ENCODE data around the gene ERBB2.
A peak's percentile ranks its signal among the peaks of the same experiment; 100 is the strongest.
"Not testable (repeated sequence)": the region's sequence is repeated elsewhere in the genome, so short reads cannot be mapped to it uniquely, and the experiment has no call there.

ERBB2 gene

DNA sequence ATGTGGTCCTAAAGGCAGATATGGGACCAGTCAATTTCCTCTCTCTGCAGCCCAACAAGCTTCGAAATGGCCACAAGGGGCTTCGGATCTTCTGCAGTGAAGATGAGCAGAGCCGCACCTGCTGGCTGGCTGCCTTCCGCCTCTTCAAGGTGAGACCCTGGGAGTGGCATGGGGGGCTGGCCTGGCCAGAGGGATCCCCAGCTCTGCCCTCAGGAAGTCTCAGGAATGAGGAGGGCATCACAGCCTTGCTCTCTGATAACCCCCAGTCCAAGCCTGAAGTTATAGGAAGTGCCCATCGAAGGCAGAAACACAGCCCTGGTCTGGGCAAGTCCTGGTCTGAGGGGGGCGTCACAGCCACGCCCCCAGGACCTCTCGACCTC lies 45.0 kb downstream of the ERBB2 start:
- Mint-ChIP-seq H3K27me3 (peaks cover 14% of the 10 kb centered on the region), H3K9me3 (no peaks in the 10 kb centered on the region), H3K27ac (no peak overlapping the region), H3K36me3 (ENCODE audit: low read depth) (no peaks in the 10 kb centered on the region), H3K4me3 (no peak overlapping the region), H3K4me1 (ENCODE audit: low read depth) (peaks cover 16% of the 10 kb centered on the region)
- no peak for DNase-seq

- DNase-seq = no peak
- no peaks in the 10 kb centered on the region for H3K9me3 Mint-ChIP-seq
- H3K36me3 Mint-ChIP-seq (ENCODE audit: low read depth) = no peaks in the 10 kb centered on the region
- H3K27me3 Mint-ChIP-seq = peaks cover 7% of the 10 kb centered on the region
- no peak overlapping the region for H3K4me3 Mint-ChIP-seq
- peaks cover 9% of the 10 kb centered on the region for H3K4me1 Mint-ChIP-seq (ENCODE audit: low read depth)
- H3K27ac Mint-ChIP-seq = no peak overlapping the region
These were observed 45.7 kb downstream of the ERBB2 start for GRCh38 chr17:39745335-39746144.

- no peaks in the 10 kb centered on the region for H3K36me3 Mint-ChIP-seq (ENCODE audit: low read depth)
- H3K4me1 Mint-ChIP-seq (ENCODE audit: low read depth) = peaks cover 5% of the 10 kb centered on the region
- H3K27me3 Mint-ChIP-seq = peaks cover 3% of the 10 kb centered on the region
- no peaks in the 10 kb centered on the region for H3K9me3 Mint-ChIP-seq
- no peak overlapping the region for H3K4me3 Mint-ChIP-seq
- H3K27ac Mint-ChIP-seq = no peak overlapping the region
- no peak for DNase-seq
These were observed 46.2 kb downstream of the ERBB2 start for GRCh38 chr17:39746145-39746461.

DNA sequence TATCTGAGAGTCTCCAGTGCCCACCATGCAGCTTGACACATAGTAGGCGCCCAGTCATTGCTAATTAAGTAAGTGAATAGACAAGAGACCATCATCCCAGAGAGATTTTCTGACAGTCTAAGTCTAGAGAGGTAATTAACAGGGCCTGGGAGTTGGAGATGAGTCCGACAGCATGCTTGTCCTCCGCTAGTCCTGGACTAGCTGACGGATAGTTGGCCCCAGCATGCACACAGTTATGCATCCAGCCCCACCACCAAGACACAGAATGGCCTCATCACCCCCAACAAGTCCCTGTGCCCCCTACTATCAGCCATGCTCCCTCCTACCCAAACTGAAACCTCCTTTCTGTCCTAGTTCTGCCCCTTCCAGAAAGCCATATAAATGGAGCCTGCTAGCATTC lies 47.9 kb downstream of the ERBB2 start:
- Mint-ChIP-seq H3K9me3 (no peaks in the 10 kb centered on the region), H3K27me3 (no peaks in the 10 kb centered on the region), H3K27ac (no peak overlapping the region), H3K4me1 (ENCODE audit: low read depth) (peaks cover 20% of the 10 kb centered on the region), H3K36me3 (ENCODE audit: low read depth) (no peaks in the 10 kb centered on the region), H3K4me3 (no peak overlapping the region)
- no peak for DNase-seq

GRCh38 chr17:39748444-39749034 lies 48.7 kb downstream of the ERBB2 start:
- not testable (repeated sequence) for H3K36me3 Mint-ChIP-seq (ENCODE audit: low read depth); H3K27ac Mint-ChIP-seq; H3K27me3 Mint-ChIP-seq; DNase-seq; H3K9me3 Mint-ChIP-seq; H3K4me3 Mint-ChIP-seq
- peaks cover 28% of the 10 kb centered on the region for H3K4me1 Mint-ChIP-seq (ENCODE audit: low read depth)

- DNase-seq = no peak
- H3K4me3 Mint-ChIP-seq = no peak overlapping the region
- H3K4me1 Mint-ChIP-seq (ENCODE audit: low read depth) = peaks cover 35% of the 10 kb centered on the region
- no peaks in the 10 kb centered on the region for H3K27me3 Mint-ChIP-seq
- H3K27ac Mint-ChIP-seq = no peak overlapping the region
- H3K9me3 Mint-ChIP-seq = no peaks in the 10 kb centered on the region
- no peaks in the 10 kb centered on the region for H3K36me3 Mint-ChIP-seq (ENCODE audit: low read depth)
These were observed 50.5 kb downstream of the ERBB2 start for GRCh38 chr17:39750131-39751015.

- Mint-ChIP-seq H3K4me3 (no peak overlapping the region), H3K27ac (peak overlapping the region; percentile 96), H3K27me3 (no peaks in the 10 kb centered on the region), H3K4me1 (ENCODE audit: low read depth) (peaks cover 42% of the 10 kb centered on the region), H3K9me3 (no peaks in the 10 kb centered on the region), H3K36me3 (ENCODE audit: low read depth) (peaks cover under 1% of the 10 kb centered on the region)
- no peak for DNase-seq
These were observed 51.2 kb downstream of the ERBB2 start for GRCh38 chr17:39751016-39751543.

- Mint-ChIP-seq H3K36me3 (ENCODE audit: low read depth) (peaks cover 3% of the 10 kb centered on the region), H3K27ac (peak overlapping the region; percentile 96), H3K4me3 (no peak overlapping the region), H3K27me3 (no peaks in the 10 kb centered on the region), H3K4me1 (ENCODE audit: low read depth) (peaks cover 48% of the 10 kb centered on the region), H3K9me3 (no peaks in the 10 kb centered on the region)
- no peak for DNase-seq
These were observed 51.8 kb downstream of the ERBB2 start for GRCh38 chr17:39751637-39752036.

- peak overlapping the region; percentile 77 for H3K4me3 Mint-ChIP-seq
- H3K27me3 Mint-ChIP-seq = no peaks in the 10 kb centered on the region
- DNase-seq = no peak
- H3K27ac Mint-ChIP-seq = peak overlapping the region; percentile 96
- peaks cover 3% of the 10 kb centered on the region for H3K36me3 Mint-ChIP-seq (ENCODE audit: low read depth)
- no peaks in the 10 kb centered on the region for H3K9me3 Mint-ChIP-seq
- peaks cover 55% of the 10 kb centered on the region for H3K4me1 Mint-ChIP-seq (ENCODE audit: low read depth)
These were observed 52.5 kb downstream of the ERBB2 start for GRCh38 chr17:39752241-39752881.

- H3K36me3 Mint-ChIP-seq (ENCODE audit: low read depth) = peaks cover 7% of the 10 kb centered on the region
- no peak for DNase-seq
- H3K4me1 Mint-ChIP-seq (ENCODE audit: low read depth) = peaks cover 68% of the 10 kb centered on the region
- no peaks in the 10 kb centered on the region for H3K9me3 Mint-ChIP-seq
- peak overlapping the region; percentile 96 for H3K27ac Mint-ChIP-seq
- peak overlapping the region; percentile 77 for H3K4me3 Mint-ChIP-seq
- no peaks in the 10 kb centered on the region for H3K27me3 Mint-ChIP-seq
These were observed 53.8 kb downstream of the ERBB2 start for GRCh38 chr17:39753514-39754160.

- H3K4me3 Mint-ChIP-seq = peak overlapping the region; percentile 77
- peaks cover 15% of the 10 kb centered on the region for H3K36me3 Mint-ChIP-seq (ENCODE audit: low read depth)
- no peaks in the 10 kb centered on the region for H3K9me3 Mint-ChIP-seq
- DNase-seq = peak; percentile 98
- H3K27ac Mint-ChIP-seq = peak overlapping the region; percentile 97
- no peaks in the 10 kb centered on the region for H3K27me3 Mint-ChIP-seq
- H3K4me1 Mint-ChIP-seq (ENCODE audit: low read depth) = peaks cover 71% of the 10 kb centered on the region
These were observed 54.5 kb downstream of the ERBB2 start for GRCh38 chr17:39754161-39754957.

DNA sequence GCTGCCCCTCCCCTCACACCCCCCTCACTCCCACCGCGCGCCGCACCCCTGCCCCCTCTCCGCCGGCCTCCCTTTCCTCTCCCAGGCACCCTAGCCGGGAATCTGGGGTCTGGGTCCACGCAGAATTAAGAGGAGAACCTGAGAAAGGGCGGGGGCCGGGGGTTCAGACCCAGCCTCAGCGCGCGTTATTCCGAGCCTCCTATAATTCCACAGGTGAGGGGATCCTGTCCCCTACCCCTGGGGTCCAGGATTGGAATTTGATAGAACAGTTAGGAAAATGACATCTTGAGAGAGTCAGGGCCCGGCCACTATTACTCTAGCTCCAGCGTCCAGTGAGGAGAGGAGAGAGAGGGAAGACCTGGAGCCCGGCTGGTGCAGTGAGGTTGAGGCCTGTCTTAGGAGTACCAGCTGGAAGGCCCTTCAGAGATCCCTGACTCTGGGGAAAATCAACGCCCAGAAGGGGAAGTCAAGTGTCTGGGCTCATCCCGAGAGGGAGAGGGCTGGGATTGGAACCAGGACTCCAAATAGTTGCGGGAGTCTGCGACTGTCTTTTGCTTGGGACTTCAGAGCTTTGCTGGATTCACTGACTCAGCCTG lies 55.2 kb downstream of the ERBB2 start:
- no peaks in the 10 kb centered on the region for H3K27me3 Mint-ChIP-seq
- no peaks in the 10 kb centered on the region for H3K9me3 Mint-ChIP-seq
- peaks cover 77% of the 10 kb centered on the region for H3K4me1 Mint-ChIP-seq (ENCODE audit: low read depth)
- peaks cover 21% of the 10 kb centered on the region for H3K36me3 Mint-ChIP-seq (ENCODE audit: low read depth)
- DNase-seq = no peak
- H3K4me3 Mint-ChIP-seq = peak overlapping the region; percentile 57
- peak overlapping the region; percentile 97 for H3K27ac Mint-ChIP-seq
